ENCODE results near the gene EXO1. TPM values are rescaled to one million over a fixed set of nuclear protein-coding genes. Genes with fewer than 3 reads are reported as not detected.

Gene EXO1
- total and polyA plus RNA-seq, 12 donors = 0.06 to 1.4 (median 0.41) TPM; not detected in 4

- no peak overlapping the region for H3K27ac ChIP-seq
- TF ChIP-seq, protein P1, sequence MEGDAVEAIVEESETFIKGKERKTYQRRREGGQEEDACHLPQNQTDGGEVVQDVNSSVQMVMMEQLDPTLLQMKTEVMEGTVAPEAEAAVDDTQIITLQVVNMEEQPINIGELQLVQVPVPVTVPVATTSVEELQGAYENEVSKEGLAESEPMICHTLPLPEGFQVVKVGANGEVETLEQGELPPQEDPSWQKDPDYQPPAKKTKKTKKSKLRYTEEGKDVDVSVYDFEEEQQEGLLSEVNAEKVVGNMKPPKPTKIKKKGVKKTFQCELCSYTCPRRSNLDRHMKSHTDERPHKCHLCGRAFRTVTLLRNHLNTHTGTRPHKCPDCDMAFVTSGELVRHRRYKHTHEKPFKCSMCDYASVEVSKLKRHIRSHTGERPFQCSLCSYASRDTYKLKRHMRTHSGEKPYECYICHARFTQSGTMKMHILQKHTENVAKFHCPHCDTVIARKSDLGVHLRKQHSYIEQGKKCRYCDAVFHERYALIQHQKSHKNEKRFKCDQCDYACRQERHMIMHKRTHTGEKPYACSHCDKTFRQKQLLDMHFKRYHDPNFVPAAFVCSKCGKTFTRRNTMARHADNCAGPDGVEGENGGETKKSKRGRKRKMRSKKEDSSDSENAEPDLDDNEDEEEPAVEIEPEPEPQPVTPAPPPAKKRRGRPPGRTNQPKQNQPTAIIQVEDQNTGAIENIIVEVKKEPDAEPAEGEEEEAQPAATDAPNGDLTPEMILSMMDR (IDR thresholded peaks at IDR 0.05) = no peak
- ATAC-seq = no peak
- H3K4me1 ChIP-seq = no peaks in the 10 kb centered on the region
- no peak overlapping the region for H3K4me3 ChIP-seq
- no peaks in the 10 kb centered on the region for H3K9me3 ChIP-seq
- 86 to 89% methylated on average over 2 of the region's 2 CpGs for WGBS, 2 donors
- intact Hi-C loops (cut with DNase I) = loop anchor here in 5 of 10 donors (5.0 to 10.0 kb wide), 4 partner anchors 100 to 122 kb away; partner anchors contain the start of gene MAP1LC3C (in 3 of the 5)
- no peaks in the 10 kb centered on the region for H3K27me3 ChIP-seq
- peaks cover 0 to 2% (median 0%) of the 10 kb centered on the region in 9 donors for H3K36me3 ChIP-seq
- no peak for DNase-seq
Measured at GRCh38 chr1:241895013-241895412, 47.0 kb downstream of the EXO1 start.

GRCh38 chr1:241896670-241896962 is 48.6 kb downstream of the EXO1 start:
- Histone ChIP-seq H3K4me3 (no peak overlapping the region), H3K9me3 (peaks cover 0 to 4% (median 0%) of the 10 kb centered on the region in 11 donors), H3K27ac (no peak overlapping the region), H3K4me1 (no peaks in the 10 kb centered on the region), H3K36me3 (no peaks in the 10 kb centered on the region), H3K27me3 (no peaks in the 10 kb centered on the region)
- TF ChIP-seq, protein P1 (IDR thresholded peaks at IDR 0.05) = peak in 1 of 9 donors; percentile 1
- DNase-seq (no peak), ATAC-seq (no peak)
- intact Hi-C loops (cut with DNase I) = loop anchor here in 5 of 10 donors (5.0 to 10.0 kb wide), 4 partner anchors 98 to 121 kb away; partner anchors contain the start of gene MAP1LC3C (in 3 of the 5)

GRCh38 chr1:241899210-241899609 is 51.2 kb downstream of the EXO1 start:
- ATAC-seq (no peak), DNase-seq (no peak)
- no peaks in the 10 kb centered on the region for H3K27me3 ChIP-seq
- H3K4me1 ChIP-seq = peaks cover 0 to 5% (median 0%) of the 10 kb centered on the region in 9 donors
- peaks cover 0 to 4% (median 0%) of the 10 kb centered on the region in 11 donors for H3K9me3 ChIP-seq
- H3K36me3 ChIP-seq = no peaks in the 10 kb centered on the region
- peak overlapping the region in 1 of 10 donors; percentile 49 for H3K27ac ChIP-seq
- 93 to 94% methylated on average over 5 of the region's 5 CpGs for WGBS, 2 donors
- H3K4me3 ChIP-seq = no peak overlapping the region
- TF ChIP-seq, protein P1 (IDR thresholded peaks at IDR 0.05) = no peak
- intact Hi-C loops (cut with DNase I) = loop anchor here in 5 of 10 donors (5.0 to 10.0 kb wide), 4 partner anchors 96 to 118 kb away; partner anchors contain the start of gene MAP1LC3C (in 3 of the 5)

DNA sequence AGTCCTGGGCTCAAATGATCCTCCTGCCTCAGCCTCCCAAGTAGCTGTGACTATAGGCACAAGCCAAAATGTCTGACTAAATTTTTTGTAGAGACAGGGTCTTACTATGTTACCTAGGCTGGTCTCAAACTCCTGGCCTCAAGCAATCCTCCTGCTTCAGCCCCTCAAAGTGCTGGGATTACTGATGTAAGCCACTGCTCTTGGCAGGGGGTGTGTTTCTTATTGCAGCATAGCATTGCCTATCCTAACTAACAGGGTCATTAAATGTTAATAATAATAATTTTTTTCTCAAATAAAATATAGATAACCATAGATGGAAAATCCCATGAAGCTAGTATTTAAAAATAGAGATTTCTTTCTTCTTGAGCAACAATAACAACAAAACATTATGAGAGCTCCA is 52.4 kb downstream of the EXO1 start:
- Histone ChIP-seq H3K4me3 (no peak overlapping the region), H3K27me3 (no peaks in the 10 kb centered on the region), H3K27ac (no peak overlapping the region), H3K9me3 (peaks cover 0 to 4% (median 0%) of the 10 kb centered on the region in 11 donors), H3K36me3 (no peaks in the 10 kb centered on the region), H3K4me1 (peaks cover 0 to 5% (median 0%) of the 10 kb centered on the region in 9 donors)
- intact Hi-C loops (cut with DNase I) = loop anchor here in 1 of 10 donors (10.0 kb wide), 1 partner anchor 94 kb away; the partner anchor contains the start of gene MAP1LC3C
- ATAC-seq (no peak), DNase-seq (no peak)
- TF ChIP-seq, protein P1 (IDR thresholded peaks at IDR 0.05) = no peak
